OCI-LY1 (cell line): ENCODE measurements around the gene FAM114A1.
A peak's percentile ranks its signal among the peaks of the same experiment; 100 is the strongest.

Experiments
- H2AFZ ChIP-seq: fragments of 200-600 bp; sonication (generic), shearing (Covaris generic); 2 replicates; pipeline ENCODE4 v1.6.0; 2014; ENCODE audit warnings: antibody characterized with exemption, mild to moderate bottlenecking, low read length
- H3F3A ChIP-seq: fragments of 200-600 bp; sonication (generic), shearing (Covaris generic); 2 replicates; pipeline ENCODE4 v1.6.0; 2014; ENCODE audit warnings: mild to moderate bottlenecking, antibody characterized with exemption, low read length, moderate library complexity; ENCODE audit not compliant: insufficient read depth
- H3K27ac ChIP-seq: fragments of 200-600 bp; sonication (generic); 2 replicates; pipeline ENCODE4 v1.5.1; 2014; ENCODE audit warnings: low read length, mixed run types, mild to moderate bottlenecking, low read depth; ENCODE audit not compliant: poor library complexity, severe bottlenecking
- H3K27me3 ChIP-seq: fragments of 200-600 bp; sonication (generic); 2 replicates; pipeline ENCODE4 v1.6.0; 2014; ENCODE audit warnings: antibody characterized with exemption, mild to moderate bottlenecking, low read length, moderate library complexity; ENCODE audit not compliant: insufficient read depth
- H3K36me3 ChIP-seq: fragments of 200-600 bp; sonication (generic); 2 replicates; pipeline ENCODE4 v1.6.1; 2014; ENCODE audit warnings: mild to moderate bottlenecking, antibody characterized with exemption, low read length, moderate library complexity, mixed read lengths; ENCODE audit not compliant: insufficient read depth
- H3K4me1 ChIP-seq: fragments of 200-600 bp; sonication (generic); 2 replicates; pipeline ENCODE4 v1.5.1; 2014; ENCODE audit warnings: mild to moderate bottlenecking, low read length, moderate library complexity; ENCODE audit not compliant: insufficient read depth, severe bottlenecking
- H3K4me2 ChIP-seq: fragments of 200-600 bp; sonication (generic), shearing (Covaris generic); 2 replicates; pipeline ENCODE4 v1.6.1; 2014; ENCODE audit warnings: low read length
- H3K4me3 ChIP-seq: fragments of 200-600 bp; sonication (generic); 2 replicates; pipeline ENCODE4 v1.5.1; 2014; ENCODE audit warnings: low read length, low read depth, mild to moderate bottlenecking, mixed read lengths; ENCODE audit not compliant: poor library complexity, severe bottlenecking
- H3K79me2 ChIP-seq: fragments of 200-600 bp; shearing (Covaris generic); 2 replicates; pipeline ENCODE4 v1.6.1; 2016; ENCODE audit warnings: mixed run types, low read length, mixed read lengths; ENCODE audit not compliant: insufficient read depth
- H3K9ac ChIP-seq: fragments of 200-600 bp; sonication (generic), shearing (Covaris generic); 2 replicates; pipeline ENCODE4 v1.6.1; 2014; ENCODE audit warnings: mild to moderate bottlenecking, low read length, mixed read lengths
- H3K9me2 ChIP-seq: fragments of 200-600 bp; sonication (generic), shearing (Covaris generic); 2 replicates; pipeline ENCODE4 v1.6.1; 2014; ENCODE audit warnings: low read depth, mild to moderate bottlenecking, low read length, mixed read lengths
- H3K9me3 ChIP-seq: fragments of 200-600 bp; shearing (Covaris generic); 2 replicates; pipeline ENCODE4 v1.6.1; 2014; ENCODE audit warnings: low read length, mixed read lengths
- H4K20me1 ChIP-seq: fragments of 200-600 bp; sonication (generic), shearing (Covaris generic); 2 replicates; pipeline ENCODE4 v1.6.0; 2016; ENCODE audit warnings: mild to moderate bottlenecking, low read length; ENCODE audit not compliant: insufficient read depth
- EZH2 ChIP-seq: fragments of 200-600 bp; sonication (generic), shearing (Covaris generic); IDR thresholded peaks from 2 replicates; pipeline ENCODE4 v1.8.0; 2017; ENCODE audit warnings: borderline replicate concordance, mixed run types, mild to moderate bottlenecking, antibody characterized with exemption, low read length, moderate library complexity, mixed read lengths
- TF ChIP-seq, protein P1 (sequence below): fragments of 200-600 bp; sonication (generic), shearing (Covaris generic); IDR thresholded peaks from 2 replicates; pipeline ENCODE4 v1.5.1; 2017; ENCODE audit warnings: mild to moderate bottlenecking, antibody characterized with exemption, low read length, moderate library complexity, mixed read lengths

The FAM114A1 gene

DNA sequence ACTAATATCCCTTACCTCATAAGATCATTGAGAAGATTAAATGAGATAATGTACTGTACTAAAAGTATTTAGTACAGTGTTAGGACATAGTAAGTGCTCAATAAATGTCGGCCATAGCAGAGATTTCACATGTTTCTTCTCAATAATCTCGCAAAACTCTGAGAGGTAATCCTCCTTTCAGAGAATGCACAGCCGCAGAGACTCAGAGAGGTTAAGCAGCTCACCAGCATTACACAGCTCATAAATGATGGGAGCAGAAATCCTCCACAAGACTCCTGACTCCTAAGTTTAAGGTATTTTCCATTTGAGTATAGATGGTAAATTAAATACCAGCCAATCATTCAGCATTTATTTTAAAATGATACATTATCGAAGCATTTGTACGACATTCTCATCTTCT is 34.6 kb downstream of the FAM114A1 start:
- H3K9me3 ChIP-seq = no peaks in the 10 kb centered on the region
- no peaks in the 10 kb centered on the region for H3K27me3 ChIP-seq
- H3K36me3 ChIP-seq = no peaks in the 10 kb centered on the region
- H3K9me2 ChIP-seq = no peaks in the 10 kb centered on the region
- TF ChIP-seq, protein P1, sequence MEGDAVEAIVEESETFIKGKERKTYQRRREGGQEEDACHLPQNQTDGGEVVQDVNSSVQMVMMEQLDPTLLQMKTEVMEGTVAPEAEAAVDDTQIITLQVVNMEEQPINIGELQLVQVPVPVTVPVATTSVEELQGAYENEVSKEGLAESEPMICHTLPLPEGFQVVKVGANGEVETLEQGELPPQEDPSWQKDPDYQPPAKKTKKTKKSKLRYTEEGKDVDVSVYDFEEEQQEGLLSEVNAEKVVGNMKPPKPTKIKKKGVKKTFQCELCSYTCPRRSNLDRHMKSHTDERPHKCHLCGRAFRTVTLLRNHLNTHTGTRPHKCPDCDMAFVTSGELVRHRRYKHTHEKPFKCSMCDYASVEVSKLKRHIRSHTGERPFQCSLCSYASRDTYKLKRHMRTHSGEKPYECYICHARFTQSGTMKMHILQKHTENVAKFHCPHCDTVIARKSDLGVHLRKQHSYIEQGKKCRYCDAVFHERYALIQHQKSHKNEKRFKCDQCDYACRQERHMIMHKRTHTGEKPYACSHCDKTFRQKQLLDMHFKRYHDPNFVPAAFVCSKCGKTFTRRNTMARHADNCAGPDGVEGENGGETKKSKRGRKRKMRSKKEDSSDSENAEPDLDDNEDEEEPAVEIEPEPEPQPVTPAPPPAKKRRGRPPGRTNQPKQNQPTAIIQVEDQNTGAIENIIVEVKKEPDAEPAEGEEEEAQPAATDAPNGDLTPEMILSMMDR = no peak
- TF ChIP-seq EZH2 = no peak
- H3K4me2 ChIP-seq = no peak overlapping the region
- H2AFZ ChIP-seq = no peak overlapping the region
- H3K4me1 ChIP-seq = peaks cover 10% of the 10 kb centered on the region
- H3F3A ChIP-seq = no peaks in the 10 kb centered on the region
- no peak overlapping the region for H3K27ac ChIP-seq
- no peak overlapping the region for H3K9ac ChIP-seq
- no peaks in the 10 kb centered on the region for H4K20me1 ChIP-seq
- no peak overlapping the region for H3K4me3 ChIP-seq
- no peaks in the 10 kb centered on the region for H3K79me2 ChIP-seq

GRCh38 chr4:38902695-38903094 is 35.1 kb downstream of the FAM114A1 start:
- H3K4me1 ChIP-seq = peaks cover 10% of the 10 kb centered on the region
- H3K9ac ChIP-seq = no peak overlapping the region
- H3K79me2 ChIP-seq = no peaks in the 10 kb centered on the region
- H3F3A ChIP-seq = no peaks in the 10 kb centered on the region
- no peak for TF ChIP-seq EZH2
- TF ChIP-seq, protein P1 = peak; percentile 66
- H3K4me2 ChIP-seq = no peak overlapping the region
- no peak overlapping the region for H2AFZ ChIP-seq
- no peaks in the 10 kb centered on the region for H3K9me3 ChIP-seq
- no peaks in the 10 kb centered on the region for H3K9me2 ChIP-seq
- H4K20me1 ChIP-seq = no peaks in the 10 kb centered on the region
- H3K4me3 ChIP-seq = no peak overlapping the region
- no peaks in the 10 kb centered on the region for H3K36me3 ChIP-seq
- H3K27ac ChIP-seq = no peak overlapping the region
- no peaks in the 10 kb centered on the region for H3K27me3 ChIP-seq

DNA sequence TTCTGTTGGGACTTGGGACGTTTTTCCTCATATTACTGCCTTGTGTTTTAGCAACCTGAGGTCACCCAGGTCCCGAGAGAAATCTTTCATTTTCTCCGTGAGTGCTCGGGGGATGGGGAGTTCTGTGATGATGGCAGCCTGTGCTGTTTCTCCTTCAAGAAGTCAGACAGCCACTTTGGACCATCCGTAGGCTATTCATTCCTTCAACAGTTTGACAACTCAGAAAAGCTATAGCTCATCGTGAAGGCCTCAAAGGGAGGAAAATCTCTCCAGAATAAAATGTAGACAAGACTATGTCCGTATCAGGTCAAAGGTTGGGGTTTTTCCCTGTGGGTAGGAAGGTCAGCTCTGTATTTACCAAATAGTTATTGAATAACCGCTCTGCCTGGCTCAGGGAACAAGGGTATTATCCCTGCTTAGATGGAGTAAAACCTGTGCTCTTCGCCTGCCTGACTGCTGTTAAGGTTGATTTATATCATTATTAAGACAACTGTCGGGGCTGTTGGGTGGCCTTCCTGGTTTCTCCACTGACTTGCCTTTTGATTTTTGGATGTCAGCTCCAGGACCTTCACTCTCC is 36.6 kb downstream of the FAM114A1 start:
- Histone ChIP-seq H2AFZ (no peak overlapping the region), H3F3A (no peaks in the 10 kb centered on the region), H3K36me3 (no peaks in the 10 kb centered on the region), H4K20me1 (no peaks in the 10 kb centered on the region), H3K27ac (no peak overlapping the region), H3K4me2 (no peak overlapping the region), H3K27me3 (no peaks in the 10 kb centered on the region), H3K9me3 (no peaks in the 10 kb centered on the region), H3K79me2 (no peaks in the 10 kb centered on the region), H3K9ac (no peak overlapping the region), H3K4me1 (peaks cover 10% of the 10 kb centered on the region), H3K4me3 (no peak overlapping the region), H3K9me2 (no peaks in the 10 kb centered on the region)
- TF ChIP-seq EZH2 = no peak
- TF ChIP-seq, protein P1 = no peak
